CD4-positive, alpha-beta memory T cell (primary cell): ENCODE results near the gene CCDC6. TPM values are rescaled to one million over a fixed set of nuclear protein-coding genes. Genes with fewer than 3 reads are reported as not detected.
A peak's percentile ranks its signal among the peaks of the same experiment; 100 is the strongest.

Experiments used
- CTCF ChIA-PET: fragments of 350-600 bp; sonication (Branson Sonifier 250); formaldehyde crosslinking; loops from one replicate; lab custom pipeline; 2021; ENCODE audit warnings: inconsistent platforms; ENCODE audit not compliant: partially characterized antibody; lab: Charles Lee
- POLR2A ChIA-PET: fragments of 350-600 bp; sonication (Branson Sonifier 250); formaldehyde crosslinking; loops from one replicate; lab custom pipeline; 2021; ENCODE audit not compliant: partially characterized antibody; lab: Charles Lee
- DNase-seq, 5 donors: peaks; one replicate each; pipeline versions ENCODE4 v3.0.0 to v3.0.0-alpha.2; 2020 to 2022; ENCODE audit warnings: mixed read lengths in 1 of 5
- H3K27ac ChIP-seq: one replicate; pipeline ENCODE4 v1.7.0; 2013; ENCODE audit warnings: low read depth, low read length
- H3K27me3 ChIP-seq: 2 replicates; pipeline ENCODE4 v1.7.0; 2013; ENCODE audit warnings: mild to moderate bottlenecking, low read length, moderate library complexity; ENCODE audit not compliant: insufficient read depth
- H3K36me3 ChIP-seq: 2 replicates; pipeline ENCODE4 v1.7.0; 2013; ENCODE audit warnings: mild to moderate bottlenecking, low read length, moderate library complexity; ENCODE audit not compliant: insufficient read depth
- H3K4me1 ChIP-seq: 2 replicates; pipeline ENCODE4 v1.7.0; 2013; ENCODE audit warnings: mild to moderate bottlenecking, low read length, moderate library complexity; ENCODE audit not compliant: insufficient read depth
- H3K4me3 ChIP-seq, 2 donors: one replicate each; pipeline ENCODE4 v1.7.0; 2013; ENCODE audit warnings: low read length in 2 of 2, mild to moderate bottlenecking in 1 of 2
- H3K9me3 ChIP-seq, 2 donors: one replicate each; pipeline ENCODE4 v1.7.0; 2013; ENCODE audit warnings: low read length in 2 of 2, control low read depth in 1 of 2; ENCODE audit not compliant: control insufficient read depth in 1 of 2
- H3K27ac Mint-ChIP-seq, 7 donors: one replicate each; pipeline ENCODE4 v1.8.0; 2020 to 2021; ENCODE audit warnings: mixed read lengths in 7 of 7, mild to moderate bottlenecking in 6 of 7, inconsistent platforms in 3 of 7, moderate library complexity in 3 of 7
- H3K27me3 Mint-ChIP-seq, 2 donors: one replicate each; pipeline ENCODE4 v1.8.0; 2020 to 2021; ENCODE audit warnings: mixed read lengths in 2 of 2
- H3K36me3 Mint-ChIP-seq, 2 donors: one replicate each; pipeline ENCODE4 v1.8.0; 2020 to 2021; ENCODE audit warnings: mixed read lengths in 2 of 2, inconsistent platforms in 1 of 2, mild to moderate bottlenecking in 1 of 2
- H3K4me1 Mint-ChIP-seq, 4 donors: one replicate each; pipeline ENCODE4 v1.8.0; 2020 to 2021; ENCODE audit warnings: mixed read lengths in 4 of 4, mild to moderate bottlenecking in 1 of 4
- H3K4me3 Mint-ChIP-seq, 8 donors: one replicate each; pipeline ENCODE4 v1.8.0; 2020 to 2021; ENCODE audit warnings: mixed read lengths in 8 of 8, mild to moderate bottlenecking in 7 of 8, moderate library complexity in 6 of 8, inconsistent platforms in 3 of 8
- H3K9me3 Mint-ChIP-seq, 8 donors: one replicate each; pipeline ENCODE4 v1.8.0; 2020 to 2021; ENCODE audit warnings: mixed read lengths in 8 of 8, mild to moderate bottlenecking in 5 of 8, inconsistent platforms in 3 of 8, moderate library complexity in 1 of 8
- intact Hi-C: fragments of 100-400 bp; cut with micrococcal nuclease; formaldehyde crosslinking; loops from one replicate; pipeline ENCODE4 v1.15.1; 2023
- polyA plus RNA-seq, 2 donors: library from polyadenylated mRNA; unstranded; fragments of 300-500 nt; fragmentation: Illumina TruSeq; gene quantifications; one replicate each; pipeline ENCODE4 v1.2.3, GENCODE V29; 2021
- total RNA-seq, 2 experiments: library from RNA; stranded (reverse); gene quantifications; one replicate each; pipeline ENCODE4 v1.2.3, GENCODE V29; 2021

CCDC6 gene
- total and polyA plus RNA-seq, 4 experiments from 2014 or later, result 4.4 to 22.5 (median 13.5) TPM

- Histone ChIP-seq H3K4me1 (no peaks in the 10 kb centered on the region), H3K27me3 (no peaks in the 10 kb centered on the region), H3K27ac (no peak overlapping the region), H3K4me3 (no peak overlapping the region), H3K9me3 (no peaks in the 10 kb centered on the region), H3K36me3 (no peaks in the 10 kb centered on the region)
- Mint-ChIP-seq H3K27ac (peak overlapping the region in 1 of 7 donors; percentile 17), H3K36me3 (peaks cover 27 to 40% of the 10 kb centered on the region in 2 donors), H3K4me1 (peaks cover 18 to 38% (median 26%) of the 10 kb centered on the region in 4 donors), H3K4me3 (no peak overlapping the region), H3K27me3 (no peaks in the 10 kb centered on the region), H3K9me3 (no peaks in the 10 kb centered on the region)
- no peak for DNase-seq
- intact Hi-C loops, result no loop called here
- POLR2A ChIA-PET, result no interaction called here
- CTCF ChIA-PET, result interaction anchor here (0.9 to 1.0 kb wide), 2 partner anchors 19 to 74 kb away, joined by 3 read pairs; partner anchors contain the start of gene CCDC6
Observed at GRCh38 chr10:59832506-59832905, 73.8 kb downstream of the CCDC6 start.

- Histone ChIP-seq H3K4me3 (no peak overlapping the region), H3K9me3 (no peaks in the 10 kb centered on the region), H3K27ac (no peak overlapping the region), H3K36me3 (no peaks in the 10 kb centered on the region), H3K27me3 (no peaks in the 10 kb centered on the region), H3K4me1 (no peaks in the 10 kb centered on the region)
- Mint-ChIP-seq H3K4me3 (no peak overlapping the region), H3K9me3 (no peaks in the 10 kb centered on the region), H3K36me3 (peaks cover 30 to 43% of the 10 kb centered on the region in 2 donors), H3K27ac (peak overlapping the region in 1 of 7 donors; percentile 17), H3K4me1 (peaks cover 18 to 38% (median 27%) of the 10 kb centered on the region in 4 donors), H3K27me3 (no peaks in the 10 kb centered on the region)
- ChIA-PET CTCF (interaction anchor here (0.9 to 1.5 kb wide), 4 partner anchors 20 to 206 kb away, joined by 3 to 11 read pairs (median 3); partner anchors contain the start of gene CCDC6), POLR2A (no interaction called here)
- intact Hi-C loops, result loop anchor here (2.0 kb wide), 1 partner anchor 75 kb away; the partner anchor contains the start of gene CCDC6
- DNase-seq, result no peak
Observed at GRCh38 chr10:59831658-59832503, 74.5 kb downstream of the CCDC6 start.

- H3K36me3 ChIP-seq, result no peaks in the 10 kb centered on the region
- Mint-ChIP-seq H3K4me3 (no peak overlapping the region), H3K9me3 (no peaks in the 10 kb centered on the region), H3K4me1 (peaks cover 18 to 49% (median 34%) of the 10 kb centered on the region in 4 donors), H3K36me3 (peaks cover 38 to 53% of the 10 kb centered on the region in 2 donors), H3K27ac (peak overlapping the region in 1 of 7 donors; percentile 14), H3K27me3 (no peaks in the 10 kb centered on the region)
- no peak overlapping the region for H3K27ac ChIP-seq
- peak in 3 of 5 donors; percentile 5 to 14 (median 11) for DNase-seq
- intact Hi-C loops, result loop anchor here (1.0 to 2.0 kb wide), 2 partner anchors 76 to 204 kb away; partner anchors contain the start of gene CCDC6
- ChIA-PET POLR2A (interaction anchor here (1.1 kb wide), 1 partner anchor 75 kb away, joined by 4 read pairs; the partner anchor contains the start of gene CCDC6), CTCF (interaction anchor here (0.7 to 1.5 kb wide), 12 partner anchors 9 to 207 kb away, joined by 3 to 13 read pairs (median 3); partner anchors contain the start of gene CCDC6)
- no peak overlapping the region for H3K4me3 ChIP-seq
- H3K27me3 ChIP-seq, result no peaks in the 10 kb centered on the region
- H3K4me1 ChIP-seq, result no peaks in the 10 kb centered on the region
- no peaks in the 10 kb centered on the region for H3K9me3 ChIP-seq
Observed at GRCh38 chr10:59830601-59831259, 75.6 kb downstream of the CCDC6 start.

- Mint-ChIP-seq H3K9me3 (no peaks in the 10 kb centered on the region), H3K4me1 (peaks cover 17 to 43% (median 31%) of the 10 kb centered on the region in 4 donors), H3K27me3 (no peaks in the 10 kb centered on the region), H3K27ac (no peak overlapping the region), H3K4me3 (no peak overlapping the region), H3K36me3 (peaks cover 44 to 57% of the 10 kb centered on the region in 2 donors)
- DNase-seq, result no peak
- Histone ChIP-seq H3K27ac (no peak overlapping the region), H3K27me3 (no peaks in the 10 kb centered on the region), H3K36me3 (no peaks in the 10 kb centered on the region), H3K4me1 (no peaks in the 10 kb centered on the region), H3K4me3 (no peak overlapping the region), H3K9me3 (no peaks in the 10 kb centered on the region)
- CTCF ChIA-PET, result no interaction called here
- POLR2A ChIA-PET, result no interaction called here
- intact Hi-C loops, result no loop called here
Observed at GRCh38 chr10:59829601-59830000, 76.8 kb downstream of the CCDC6 start.

GRCh38 chr10:59829024-59829423 is 77.3 kb downstream of the CCDC6 start:
- Mint-ChIP-seq H3K4me3 (no peak overlapping the region), H3K27ac (no peak overlapping the region), H3K36me3 (peaks cover 50 to 60% of the 10 kb centered on the region in 2 donors), H3K9me3 (no peaks in the 10 kb centered on the region), H3K4me1 (peaks cover 18 to 45% (median 35%) of the 10 kb centered on the region in 4 donors), H3K27me3 (no peaks in the 10 kb centered on the region)
- no peaks in the 10 kb centered on the region for H3K4me1 ChIP-seq
- H3K9me3 ChIP-seq, result no peaks in the 10 kb centered on the region
- CTCF ChIA-PET, result no interaction called here
- H3K27ac ChIP-seq, result no peak overlapping the region
- intact Hi-C loops, result no loop called here
- POLR2A ChIA-PET, result no interaction called here
- no peak overlapping the region for H3K4me3 ChIP-seq
- DNase-seq, result no peak
- H3K27me3 ChIP-seq, result no peaks in the 10 kb centered on the region
- no peaks in the 10 kb centered on the region for H3K36me3 ChIP-seq

- CTCF ChIA-PET, result no interaction called here
- H3K27ac Mint-ChIP-seq, result peak overlapping the region in 2 of 7 donors; percentile 25 to 44
- peaks cover 33 to 45% of the 10 kb centered on the region in 2 donors for H3K36me3 Mint-ChIP-seq
- intact Hi-C loops, result no loop called here
- POLR2A ChIA-PET, result no interaction called here
- no peaks in the 10 kb centered on the region for H3K27me3 Mint-ChIP-seq
- H3K9me3 ChIP-seq, result no peaks in the 10 kb centered on the region
- no peaks in the 10 kb centered on the region for H3K36me3 ChIP-seq
- no peak for DNase-seq
- no peaks in the 10 kb centered on the region for H3K4me1 ChIP-seq
- H3K4me3 Mint-ChIP-seq, result no peak overlapping the region
- H3K9me3 Mint-ChIP-seq, result no peaks in the 10 kb centered on the region
- no peak overlapping the region for H3K27ac ChIP-seq
- H3K27me3 ChIP-seq, result no peaks in the 10 kb centered on the region
- H3K4me3 ChIP-seq, result no peak overlapping the region
- peaks cover 16 to 56% (median 41%) of the 10 kb centered on the region in 4 donors for H3K4me1 Mint-ChIP-seq
Observed at GRCh38 chr10:59825932-59826331, 80.4 kb downstream of the CCDC6 start.

- H3K4me1 ChIP-seq, result peaks cover 14% of the 10 kb centered on the region
- Mint-ChIP-seq H3K9me3 (no peaks in the 10 kb centered on the region), H3K36me3 (peaks cover 24 to 29% of the 10 kb centered on the region in 2 donors), H3K4me3 (no peak overlapping the region), H3K27ac (no peak overlapping the region), H3K4me1 (peaks cover 28 to 66% (median 51%) of the 10 kb centered on the region in 4 donors), H3K27me3 (no peaks in the 10 kb centered on the region)
- H3K27me3 ChIP-seq, result no peaks in the 10 kb centered on the region
- no peaks in the 10 kb centered on the region for H3K9me3 ChIP-seq
- intact Hi-C loops, result no loop called here
- ChIA-PET POLR2A (no interaction called here), CTCF (interaction anchor here (1.8 kb wide), 1 partner anchor 15 kb away, joined by 4 read pairs; no protein-coding TSS in a partner anchor)
- DNase-seq, result no peak
- H3K4me3 ChIP-seq, result no peak overlapping the region
- H3K36me3 ChIP-seq, result no peaks in the 10 kb centered on the region
- H3K27ac ChIP-seq, result no peak overlapping the region
Observed at GRCh38 chr10:59823751-59824150, 82.6 kb downstream of the CCDC6 start.
